Aorta (tissue), 5 donors: Measurements from ENCODE around the gene CUX1. TPM values are rescaled to one million over a fixed set of nuclear protein-coding genes. Genes with fewer than 3 reads are reported as not detected.
"Not testable (repeated sequence)": the region's sequence is repeated elsewhere in the genome, so short reads cannot be mapped to it uniquely, and the experiment has no call there.

Experiments
- ATAC-seq: fragments of 200-7000 bp; cut with Tn5 transposase; one replicate; pipeline ENCODE4 v1.9.1; 2022; ENCODE audit warnings: moderate library complexity; ENCODE audit not compliant: low FRiP score
- DNase-seq, 2 donors: peaks; one replicate each; pipeline ENCODE4 v3.0.0-alpha.2; 2020
- H3K27ac ChIP-seq, 2 donors: one replicate each; pipeline ENCODE4 v1.5.1; 2013; ENCODE audit warnings: low read length in 2 of 2, mild to moderate bottlenecking in 2 of 2, moderate library complexity in 2 of 2, control low read depth in 1 of 2, inconsistent platforms in 1 of 2, low read depth in 1 of 2
- H3K27me3 ChIP-seq, 2 donors: one replicate each; pipeline ENCODE4 v1.6.1; 2013; ENCODE audit warnings: control low read depth in 1 of 2, low read length in 1 of 2, mild to moderate bottlenecking in 1 of 2, moderate library complexity in 1 of 2; ENCODE audit not compliant: insufficient read depth in 2 of 2, control insufficient read depth in 1 of 2
- H3K36me3 ChIP-seq, 2 donors: one replicate each; pipeline ENCODE4 v1.6.1; 2013; ENCODE audit warnings: control low read depth in 1 of 2, low read length in 1 of 2, mild to moderate bottlenecking in 1 of 2; ENCODE audit not compliant: insufficient read depth in 2 of 2, control insufficient read depth in 1 of 2
- H3K4me1 ChIP-seq, 2 donors: one replicate each; pipeline ENCODE4 v1.6.1; 2013; ENCODE audit warnings: low read length in 2 of 2, control low read depth in 1 of 2, mild to moderate bottlenecking in 1 of 2, moderate library complexity in 1 of 2; ENCODE audit not compliant: insufficient read depth in 2 of 2, control insufficient read depth in 1 of 2
- H3K4me3 ChIP-seq, 2 donors: one replicate each; pipeline ENCODE4 v1.5.1; 2013; ENCODE audit warnings: low read length in 2 of 2, control low read depth in 1 of 2, mild to moderate bottlenecking in 1 of 2
- H3K9me3 ChIP-seq: one replicate; pipeline ENCODE4 v1.6.1; 2013; ENCODE audit warnings: mild to moderate bottlenecking, low read length; ENCODE audit not compliant: control insufficient read depth
- WGBS, 2 donors: extraction: QIAGEN DNeasy Blood & Tissue Kit; methylation state at CpG; one replicate each; pipeline ENCODE4 v1.1.7; 2013; 5-methylcytosine and 5-hydroxymethylcytosine counted together
- intact Hi-C, 2 donors: fragments of 100-400 bp; cut with DNase I; formaldehyde crosslinking; loops; one replicate each; pipeline versions ENCODE4 v1.14.2 to v1.15.0; 2022
- polyA plus RNA-seq, 2 donors: library from polyadenylated mRNA; stranded (reverse); fragments of 200-250 nt; gene quantifications; one replicate each; pipeline ENCODE4 v1.2.3, GENCODE V29; 2013
- total RNA-seq, 2 donors: library from RNA; stranded (reverse); fragmentation: NEBNext Ultra II Directional; extraction: Animal tissue kit (Norgen Biotek cat#: 25700); gene quantifications; one replicate each; pipeline ENCODE4 v1.2.1, GENCODE V29; 2021
- donor health status: healthy with polysubstance abuse.
- donor health status: Bipolar disorder and iron deficiency.
- donor health status: DM: no; HTN: no; CAD: no.
- donor health status: DM: no; HTN: no; CAD: no.
- donor health status: DM: yes; HTN: yes; CAD: no.

The CUX1 gene
- total and polyA plus RNA-seq, 4 donors, result 51.6 to 159 (median 94.1) TPM

GRCh38 chr7:101792051-101792681 is 25.3 kb upstream of the CUX1 start:
- Histone ChIP-seq H3K36me3 (no peaks in the 10 kb centered on the region), H3K27me3 (no peaks in the 10 kb centered on the region), H3K27ac (no peak overlapping the region), H3K9me3 (no peaks in the 10 kb centered on the region), H3K4me3 (no peak overlapping the region), H3K4me1 (no peaks in the 10 kb centered on the region)
- intact Hi-C loops, result no loop called here
- peak in 1 of 2 donors; percentile 67 for DNase-seq
- peak; percentile 44 for ATAC-seq
- 70 to 77% methylated on average over 9 of the region's 9 CpGs for WGBS, 2 donors

- DNase-seq, H3K27me3 ChIP-seq, H3K9me3 ChIP-seq, intact Hi-C loops, H3K36me3 ChIP-seq, H3K27ac ChIP-seq, H3K4me3 ChIP-seq, H3K4me1 ChIP-seq, ATAC-seq: not testable (repeated sequence)
- WGBS, 2 donors, result 96 to 98% methylated on average over 4 of the region's 4 CpGs
These were observed 24.7 kb upstream of the CUX1 start for GRCh38 chr7:101792682-101793071.

GRCh38 chr7:101795461-101795860 is 22.0 kb upstream of the CUX1 start:
- 95 to 98% methylated on average over 5 of the region's 5 CpGs for WGBS, 2 donors
- ATAC-seq (no peak), DNase-seq (peak in 1 of 2 donors; percentile 28)
- Histone ChIP-seq H3K27me3 (no peaks in the 10 kb centered on the region), H3K4me3 (no peak overlapping the region), H3K9me3 (no peaks in the 10 kb centered on the region), H3K27ac (no peak overlapping the region), H3K36me3 (no peaks in the 10 kb centered on the region), H3K4me1 (no peaks in the 10 kb centered on the region)
- intact Hi-C loops, result no loop called here

GRCh38 chr7:101798173-101798572 is 19.3 kb upstream of the CUX1 start:
- ATAC-seq, H3K27ac ChIP-seq, intact Hi-C loops, H3K9me3 ChIP-seq, H3K4me1 ChIP-seq, H3K27me3 ChIP-seq, H3K4me3 ChIP-seq, H3K36me3 ChIP-seq: not testable (repeated sequence)
- WGBS, 2 donors, result 87 to 89% methylated on average over 10 of the region's 10 CpGs
- peak in 1 of 2 donors; percentile 12 for DNase-seq

- no peaks in the 10 kb centered on the region for H3K27me3 ChIP-seq
- peak in 1 of 2 donors; percentile 15 for DNase-seq
These were observed 14.0 kb upstream of the CUX1 start for GRCh38 chr7:101803203-101804087.

GRCh38 chr7:101804088-101804963 is 13.1 kb upstream of the CUX1 start:
- ATAC-seq, result no peak
- peak in 1 of 2 donors; percentile 70 for DNase-seq
- Histone ChIP-seq H3K27me3 (no peaks in the 10 kb centered on the region), H3K9me3 (no peaks in the 10 kb centered on the region), H3K27ac (no peak overlapping the region), H3K36me3 (no peaks in the 10 kb centered on the region), H3K4me1 (no peaks in the 10 kb centered on the region), H3K4me3 (no peak overlapping the region)
- 10 to 12% methylated on average over 16 of the region's 16 CpGs for WGBS, 2 donors
- intact Hi-C loops, result no loop called here

More at GRCh38 chr7:101803203-101804087, 14.0 kb upstream of the CUX1 start:
- Histone ChIP-seq H3K36me3 (no peaks in the 10 kb centered on the region), H3K9me3 (no peaks in the 10 kb centered on the region), H3K27ac (no peak overlapping the region), H3K4me3 (no peak overlapping the region), H3K4me1 (no peaks in the 10 kb centered on the region)
- intact Hi-C loops, result no loop called here
- ATAC-seq, result no peak
- 67 to 69% methylated on average over 11 of the region's 11 CpGs for WGBS, 2 donors

GRCh38 chr7:101804967-101805366 is 12.5 kb upstream of the CUX1 start:
- Histone ChIP-seq H3K9me3 (no peaks in the 10 kb centered on the region), H3K27me3 (no peaks in the 10 kb centered on the region), H3K4me1 (no peaks in the 10 kb centered on the region), H3K27ac (no peak overlapping the region), H3K36me3 (no peaks in the 10 kb centered on the region), H3K4me3 (no peak overlapping the region)
- 31 to 45% methylated on average over 10 of the region's 10 CpGs for WGBS, 2 donors
- ATAC-seq, result no peak
- intact Hi-C loops, result loop anchor here in 1 of 2 donors (5.0 kb wide), 1 partner anchor 68 kb away; no protein-coding TSS in a partner anchor
- peak in 1 of 2 donors; percentile 62 for DNase-seq

- WGBS, 2 donors, result 87 to 90% methylated on average over 1 of the region's 1 CpG
- DNase-seq, result no peak
- no peak overlapping the region for H3K27ac ChIP-seq
- H3K36me3 ChIP-seq, result no peaks in the 10 kb centered on the region
- no peak overlapping the region for H3K4me3 ChIP-seq
- no peaks in the 10 kb centered on the region for H3K27me3 ChIP-seq
- intact Hi-C loops, result loop anchor here (10.0 kb wide), 2 partner anchors 128 to 208 kb away; no protein-coding TSS in a partner anchor
- no peaks in the 10 kb centered on the region for H3K9me3 ChIP-seq
- no peaks in the 10 kb centered on the region for H3K4me1 ChIP-seq
- ATAC-seq, result no peak
These were observed 4.8 kb upstream of the CUX1 start for GRCh38 chr7:101812595-101812994.
